ENCODE data around the gene SLC15A3. TPM values are rescaled to one million over a fixed set of nuclear protein-coding genes. Genes with fewer than 3 reads are reported as not detected.

SLC15A3 gene
- polyA plus RNA-seq, 3 donors, result 15.7 to 19.1 (median 17.5) TPM

DNA sequence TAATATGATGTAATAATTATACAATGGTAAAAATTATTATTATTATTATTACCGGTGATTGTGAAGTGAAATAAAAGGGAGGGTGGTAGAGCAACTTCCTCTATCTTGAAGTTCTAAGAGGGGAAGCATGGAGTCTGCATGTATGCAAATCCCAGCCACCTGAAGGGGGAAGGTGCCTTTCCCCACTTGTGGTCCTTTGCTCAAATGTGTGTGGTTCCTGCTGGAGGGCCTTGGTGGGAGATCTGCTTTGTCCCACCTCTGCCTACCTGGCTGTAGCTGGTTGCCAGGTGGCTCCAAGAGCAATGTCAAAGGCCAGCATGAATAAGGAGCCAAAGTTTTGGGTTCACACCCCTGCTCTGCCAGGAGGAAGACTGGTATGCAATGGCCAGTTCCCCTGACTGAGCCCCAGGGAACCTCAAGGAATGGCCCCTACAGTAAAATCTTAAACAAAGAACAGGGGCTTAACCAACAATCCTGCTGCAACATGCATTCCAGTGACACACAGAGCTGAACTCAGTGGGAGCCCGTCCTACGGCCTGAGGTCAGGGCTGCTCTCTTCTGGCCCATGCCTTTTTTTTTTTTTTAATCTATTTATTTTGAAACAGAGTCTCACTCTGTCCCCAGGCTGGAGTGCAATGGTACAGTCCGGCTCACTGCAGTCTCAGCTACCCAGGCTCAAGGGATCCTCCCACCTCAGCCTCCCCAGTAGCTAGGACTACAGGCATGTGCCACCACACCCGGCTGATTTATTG, 19.2 kb downstream of the SLC15A3 start:
- DNase-seq (ENCODE audit: low read depth in 3 of 3, low spot score in 2 of 3), result no peak

DNA sequence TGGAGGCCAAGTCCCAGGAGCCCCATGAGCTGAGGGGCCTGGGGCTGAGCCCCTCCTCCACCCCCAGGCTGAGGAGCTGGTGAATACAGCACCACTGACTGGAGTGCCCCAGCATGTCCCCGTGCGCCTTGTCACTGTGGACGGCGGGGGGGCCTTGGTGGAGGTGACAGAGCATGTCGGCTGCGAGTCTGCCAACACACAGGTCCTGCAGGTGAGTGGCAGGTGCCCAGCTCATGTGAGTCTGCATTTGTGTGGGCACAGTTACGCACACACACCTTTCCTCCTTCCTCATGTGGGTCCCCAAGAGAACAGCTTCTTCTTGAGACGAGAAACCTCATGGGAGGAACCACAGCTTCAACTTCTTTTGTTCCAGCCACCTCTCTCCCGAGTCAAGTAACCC, 20.1 kb downstream of the SLC15A3 start:
- no peak for DNase-seq (ENCODE audit: low read depth in 3 of 3, low spot score in 2 of 3)

DNA sequence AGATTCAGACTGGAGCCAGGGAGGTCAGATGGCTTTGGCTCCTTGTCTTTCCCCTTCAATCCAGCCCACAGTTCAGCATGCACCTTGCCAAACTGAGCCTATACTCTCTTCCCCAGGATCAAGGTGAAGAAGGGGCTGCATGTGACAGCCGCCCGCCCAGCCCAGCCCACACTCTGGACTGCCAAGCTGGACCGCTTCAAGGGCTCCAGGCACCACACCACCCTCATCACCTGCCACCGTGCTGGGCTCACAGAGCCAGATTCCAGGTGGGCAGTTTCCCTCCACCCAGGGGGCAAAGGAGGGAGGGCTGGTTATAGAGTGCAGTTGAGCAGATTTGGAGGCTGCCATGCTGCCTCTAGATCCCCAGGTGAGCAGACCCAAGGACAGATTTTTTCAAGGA, 21.6 kb downstream of the SLC15A3 start:
- DNase-seq (ENCODE audit: low read depth in 3 of 3, low spot score in 2 of 3), result no peak

DNA sequence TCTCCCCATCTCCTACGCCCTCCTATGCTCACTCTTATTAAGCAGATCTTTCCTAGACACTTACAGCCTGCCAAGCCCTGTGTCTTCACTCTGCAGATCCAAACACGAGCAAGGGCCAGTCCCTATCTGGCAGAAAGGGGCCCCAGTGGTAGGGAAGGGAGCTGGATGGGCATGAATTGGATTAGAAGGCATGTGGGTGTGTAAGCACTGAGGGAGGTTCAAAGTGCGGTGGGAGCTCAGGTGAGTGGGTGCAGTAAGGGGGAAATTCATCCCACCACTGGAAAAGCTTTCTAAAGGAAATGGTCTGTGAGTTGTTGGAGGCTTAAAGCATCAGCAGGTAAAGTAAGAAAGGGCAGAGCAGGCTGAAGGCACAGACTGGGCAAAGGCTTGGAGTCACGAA, 22.2 kb downstream of the SLC15A3 start:
- DNase-seq (ENCODE audit: low read depth in 3 of 3, low spot score in 2 of 3), result no peak

DNA sequence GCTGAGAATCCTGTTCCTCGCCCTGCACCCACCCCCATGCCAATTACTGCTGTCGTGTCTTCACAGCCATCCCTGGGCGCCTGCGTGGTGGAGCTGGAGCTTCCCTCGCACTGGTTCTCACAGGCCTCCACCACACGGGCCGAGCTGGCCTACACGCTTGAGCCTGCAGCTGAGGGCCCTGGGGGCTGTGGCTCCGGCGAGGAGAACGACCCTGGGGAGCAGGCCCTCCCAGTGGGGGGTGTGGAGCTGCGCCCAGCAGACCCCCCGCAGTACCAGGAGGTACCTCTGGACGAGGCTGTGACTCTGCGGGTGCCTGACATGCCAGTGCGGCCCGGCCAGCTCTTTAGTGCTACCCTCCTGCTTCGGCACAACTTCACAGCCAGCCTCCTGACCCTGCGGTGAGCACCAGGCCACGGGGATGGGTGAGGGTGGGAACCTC, 23.4 kb downstream of the SLC15A3 start:
- DNase-seq (ENCODE audit: low read depth in 3 of 3, low spot score in 2 of 3), result no peak

DNA sequence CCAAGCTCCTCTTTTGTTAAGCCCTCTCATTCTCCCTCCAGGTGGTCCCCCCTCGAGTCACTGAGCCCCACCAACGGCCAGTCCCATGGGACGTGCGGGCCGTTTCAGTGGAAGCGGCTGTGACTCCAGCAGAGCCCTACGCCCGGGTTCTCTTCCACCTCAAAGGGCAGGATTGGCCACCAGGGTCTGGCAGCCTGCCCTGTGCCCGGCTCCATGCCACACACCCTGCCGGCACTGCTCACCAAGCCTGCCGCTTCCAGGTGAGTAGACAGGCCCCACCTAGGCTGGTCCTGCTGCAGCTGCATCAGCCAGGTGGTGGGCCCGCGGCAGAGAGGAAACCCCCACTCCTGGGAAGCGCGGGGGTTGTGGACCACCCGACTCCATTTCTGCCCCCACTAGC, 24.4 kb downstream of the SLC15A3 start:
- DNase-seq (ENCODE audit: low read depth in 3 of 3, low spot score in 2 of 3), result no peak

DNA sequence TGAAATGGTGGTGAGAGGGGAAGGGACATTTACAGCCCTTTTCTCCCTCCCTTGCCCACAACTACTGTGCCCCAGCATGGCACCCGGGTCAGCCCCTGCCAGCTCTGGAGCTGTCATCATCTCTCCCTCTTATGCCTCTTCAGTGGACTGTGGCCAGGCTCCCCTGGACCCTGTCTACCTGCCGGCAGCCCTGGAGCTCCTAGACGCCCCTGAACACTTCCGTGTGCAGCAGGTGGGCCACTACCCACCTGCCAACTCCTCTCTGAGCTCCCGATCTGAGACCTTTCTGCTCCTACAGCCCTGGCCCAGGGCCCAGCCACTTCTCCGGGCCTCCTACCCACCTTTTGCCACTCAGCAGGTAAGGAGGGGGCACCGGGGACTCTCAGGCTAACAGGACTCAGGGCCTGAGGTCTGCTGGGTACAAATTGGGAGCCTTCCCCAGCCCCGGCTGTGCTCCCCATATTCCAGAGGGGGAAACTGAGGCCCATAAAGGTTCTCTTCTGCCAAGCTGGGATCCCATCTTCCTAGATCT, 24.8 kb downstream of the SLC15A3 start:
- no peak for DNase-seq (ENCODE audit: low read depth in 3 of 3, low spot score in 2 of 3)

DNA sequence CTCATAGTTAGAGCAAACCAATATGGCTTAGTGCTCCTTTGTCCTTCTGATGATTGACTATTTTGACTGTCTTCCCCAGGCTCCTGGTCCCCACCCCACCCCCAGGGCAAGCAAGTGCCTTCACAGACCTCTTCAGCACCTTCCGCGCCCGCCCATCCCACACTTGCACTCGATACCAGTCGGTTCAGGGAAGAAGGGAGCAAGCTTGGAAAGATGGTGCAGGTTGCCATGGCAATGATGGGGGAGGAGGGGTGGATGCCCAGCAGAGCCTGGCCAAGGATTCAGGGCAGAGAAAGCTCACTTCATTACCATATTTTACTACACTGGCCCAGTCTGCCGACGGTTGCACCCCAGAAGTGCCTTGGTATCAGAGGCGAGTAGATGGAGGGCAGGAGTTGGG, 25.5 kb downstream of the SLC15A3 start:
- no peak for DNase-seq (ENCODE audit: low read depth in 3 of 3, low spot score in 2 of 3)

DNA sequence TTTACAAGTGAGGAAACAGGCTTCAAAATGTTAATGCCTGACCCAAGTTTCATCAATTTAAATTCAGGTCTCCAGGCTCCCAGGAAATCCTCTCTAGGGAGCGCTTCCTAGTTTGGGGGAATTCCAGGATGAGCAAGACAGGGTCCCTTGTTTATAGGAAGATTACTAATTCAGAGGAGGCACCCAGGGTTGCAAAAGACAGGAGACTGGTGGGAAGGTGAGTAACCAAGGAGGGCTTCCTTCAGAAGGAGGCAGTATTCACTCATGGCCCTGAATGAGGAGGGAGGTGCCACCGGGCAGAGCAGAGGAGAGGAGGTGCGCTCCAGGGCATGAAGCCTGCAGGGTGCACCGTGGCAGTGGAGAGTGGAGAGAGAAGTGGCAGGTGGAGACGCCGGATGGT, 26.1 kb downstream of the SLC15A3 start:
- no peak for DNase-seq (ENCODE audit: low read depth in 3 of 3, low spot score in 2 of 3)

DNA sequence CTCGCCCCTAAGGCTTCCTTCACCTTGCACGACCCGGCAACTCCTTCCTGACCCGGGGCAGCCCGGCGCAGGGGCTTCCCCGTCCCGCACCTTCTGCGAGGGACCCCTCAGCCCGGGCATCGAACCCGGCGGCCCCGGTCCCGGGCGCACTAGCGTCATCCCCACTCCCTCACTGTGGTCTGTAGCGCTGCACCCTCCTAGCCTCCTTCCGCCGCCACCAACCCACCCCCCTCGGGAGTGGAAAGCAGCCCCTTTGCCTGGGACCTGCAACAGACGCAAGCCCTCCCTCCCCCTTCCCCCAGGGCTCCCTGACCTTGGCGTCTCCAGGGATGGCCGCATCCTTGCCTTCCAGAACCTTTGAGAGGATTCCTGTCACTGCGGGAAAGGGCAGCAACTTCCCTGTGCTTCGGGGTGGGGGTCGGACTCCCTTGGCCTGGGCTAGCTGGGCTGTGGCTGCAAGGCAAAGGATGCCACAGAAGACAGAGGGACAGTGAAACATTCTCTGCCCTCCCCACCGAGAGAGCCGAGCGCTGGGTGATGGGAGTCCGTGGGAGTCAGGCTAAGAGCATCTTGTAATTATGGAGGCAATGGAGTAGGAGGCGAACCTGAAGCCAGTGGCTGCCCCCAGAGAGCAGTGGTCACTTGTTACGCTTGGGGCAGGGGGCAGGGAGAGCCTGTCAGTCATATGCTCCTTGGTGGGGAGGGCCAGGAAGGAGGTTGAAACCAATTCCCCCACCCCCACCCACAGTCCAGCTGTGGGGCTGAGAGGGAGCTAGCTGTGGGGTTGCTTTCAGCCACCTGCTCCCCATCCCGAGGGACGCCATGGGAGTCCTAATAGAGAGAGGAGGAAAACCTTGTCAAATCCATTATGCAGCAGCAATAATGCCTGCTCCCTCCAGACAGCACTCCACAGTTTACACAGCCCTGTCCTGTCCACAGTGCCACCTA, 26.8 kb downstream of the SLC15A3 start:
- DNase-seq (ENCODE audit: low read depth in 3 of 3, low spot score in 2 of 3), result no peak

DNA sequence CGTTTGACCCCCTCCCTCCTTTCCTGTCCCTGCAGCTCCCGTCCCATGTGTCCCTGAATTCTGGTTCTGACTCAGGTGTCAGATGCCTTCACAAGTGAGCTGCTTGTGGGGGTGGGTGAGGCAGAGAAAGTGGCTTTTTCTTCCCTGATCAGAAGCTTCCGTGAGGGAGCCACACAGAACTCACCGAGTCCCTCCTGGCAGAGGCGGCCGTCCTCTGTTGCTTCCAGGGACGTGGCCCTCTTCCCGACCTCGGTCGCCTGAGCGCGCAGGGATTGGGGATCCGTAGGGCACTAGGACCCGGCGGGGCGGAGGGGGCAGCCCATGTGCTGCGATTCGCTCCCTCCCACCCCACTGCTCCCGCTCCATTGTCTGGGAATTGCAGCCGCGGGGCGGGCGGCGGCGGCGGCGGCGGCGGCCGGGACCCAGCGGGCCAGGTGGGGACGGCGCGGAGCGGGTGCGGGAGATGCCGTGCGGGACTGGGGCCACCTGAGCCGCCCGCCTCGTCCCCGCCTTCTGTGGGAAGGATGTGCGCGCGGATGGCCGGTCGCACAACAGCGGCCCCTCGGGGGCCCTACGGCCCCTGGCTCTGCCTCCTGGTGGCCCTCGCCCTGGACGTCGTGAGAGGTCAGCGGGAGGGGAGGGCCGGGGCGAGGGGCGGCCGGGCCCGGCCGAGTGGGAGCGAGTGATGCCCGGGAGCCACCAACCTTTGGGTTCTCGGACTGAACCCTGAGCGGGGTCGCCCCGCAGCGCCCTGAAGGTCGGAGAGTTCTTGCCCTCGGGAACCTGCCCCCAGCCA, 27.7 kb downstream of the SLC15A3 start, which contains the start of gene TMEM132A:
TMEM132A (plus strand) TSS at position 351 of the 796 bp plus-strand sequence; CDS start at position 525, 174 bp downstream.
- no peak for DNase-seq (ENCODE audit: low read depth in 3 of 3, low spot score in 2 of 3)

DNA sequence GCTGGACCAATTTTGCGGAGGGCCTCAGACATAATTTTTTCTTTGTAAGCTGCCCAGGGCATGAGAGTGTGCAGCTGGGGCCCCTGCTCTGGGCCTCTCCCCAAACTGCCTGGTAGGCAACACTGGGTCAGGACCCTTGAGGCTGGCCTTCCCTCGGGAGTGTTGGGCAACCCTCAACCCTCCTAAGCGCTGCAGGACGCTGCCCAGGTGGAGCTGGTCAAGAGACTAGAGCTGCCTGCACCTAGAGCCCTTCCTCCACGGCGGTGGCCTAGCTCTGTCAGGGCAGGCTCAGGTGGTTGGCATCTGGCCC, 28.2 kb downstream of the SLC15A3 start:
- no peak for DNase-seq (ENCODE audit: low read depth in 3 of 3, low spot score in 2 of 3)

DNA sequence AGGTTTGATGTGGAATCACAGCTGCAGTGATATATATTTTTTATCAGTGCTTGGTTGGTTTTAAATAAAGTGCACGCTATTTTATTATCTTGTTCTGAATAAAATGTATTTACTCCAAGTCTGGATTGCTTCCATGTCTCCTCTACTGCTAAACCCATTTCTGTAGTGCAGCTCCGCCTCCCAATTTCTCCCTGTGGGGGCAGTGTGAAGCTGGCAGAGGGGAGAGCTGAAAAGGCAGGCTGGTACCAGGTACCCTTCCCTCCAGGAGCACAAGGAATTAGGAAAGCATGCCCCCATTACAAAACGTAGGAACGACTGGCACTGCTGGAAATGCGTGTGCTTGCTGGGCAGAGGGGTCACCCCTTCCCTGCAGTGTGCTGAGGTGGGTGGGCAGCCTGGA, 28.6 kb downstream of the SLC15A3 start:
- DNase-seq (ENCODE audit: low read depth in 3 of 3, low spot score in 2 of 3), result no peak

DNA sequence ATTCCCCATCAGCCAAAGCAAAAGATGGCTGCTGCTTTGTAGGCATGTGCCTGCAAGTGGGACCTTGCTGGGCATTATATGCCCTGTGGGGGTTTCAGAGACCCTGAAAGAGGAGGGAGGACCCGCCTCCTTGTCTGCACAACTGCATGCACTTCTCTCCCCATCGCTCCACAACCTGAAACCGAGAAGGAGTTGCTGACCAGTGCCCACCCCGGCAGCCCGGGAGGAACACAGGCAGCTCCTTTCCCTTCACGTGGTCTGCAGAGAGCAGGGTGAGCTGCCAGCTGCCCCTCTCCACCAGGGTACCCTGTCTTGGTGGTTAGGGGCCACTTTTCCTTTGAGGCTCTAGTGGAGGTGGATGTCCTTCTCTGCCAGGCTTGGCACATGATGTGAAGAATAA, 29.1 kb downstream of the SLC15A3 start:
- DNase-seq (ENCODE audit: low read depth in 3 of 3, low spot score in 2 of 3), result no peak

DNA sequence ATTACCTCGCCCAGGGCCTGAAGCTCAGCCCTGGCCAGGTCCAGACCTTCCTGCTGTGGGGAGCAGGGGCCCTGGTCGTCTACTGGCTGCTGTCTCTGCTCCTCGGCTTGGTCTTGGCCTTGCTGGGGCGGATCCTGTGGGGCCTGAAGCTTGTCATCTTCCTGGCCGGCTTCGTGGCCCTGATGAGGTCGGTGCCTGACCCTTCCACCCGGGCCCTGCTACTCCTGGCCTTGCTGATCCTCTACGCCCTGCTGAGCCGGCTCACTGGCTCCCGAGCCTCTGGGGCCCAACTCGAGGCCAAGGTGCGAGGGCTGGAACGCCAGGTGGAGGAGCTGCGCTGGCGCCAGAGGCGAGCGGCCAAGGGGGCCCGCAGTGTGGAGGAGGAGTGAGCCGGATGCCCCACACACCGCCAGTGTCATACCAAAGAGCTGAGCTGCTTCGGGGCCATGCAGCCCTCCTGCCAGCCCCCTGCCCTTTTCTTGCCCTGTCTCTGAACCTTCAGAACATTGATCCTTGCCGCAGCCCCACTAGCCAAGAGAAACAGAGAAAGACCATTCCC, 30.1 kb downstream of the SLC15A3 start:
- no peak for DNase-seq (ENCODE audit: low read depth in 3 of 3, low spot score in 2 of 3)

DNA sequence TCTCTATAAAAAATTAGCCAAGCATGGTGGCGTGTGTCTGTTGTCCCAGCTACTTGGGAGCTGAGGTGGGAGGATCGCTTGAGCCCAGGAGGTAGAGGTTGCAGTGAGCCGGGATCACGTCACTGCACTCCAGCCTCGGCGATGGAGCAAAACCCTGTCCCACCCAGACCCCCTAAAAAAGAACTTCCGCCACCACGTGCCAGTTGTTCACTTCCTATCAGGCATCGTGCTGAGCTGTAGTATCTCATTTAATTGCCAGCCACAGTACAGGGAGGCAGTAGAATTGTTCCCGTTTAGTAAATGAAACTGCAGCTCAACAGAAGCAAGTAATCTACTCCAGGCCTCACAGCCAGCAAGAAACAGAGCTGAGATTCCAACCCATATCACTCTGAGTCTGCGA, 30.7 kb downstream of the SLC15A3 start:
- DNase-seq (ENCODE audit: low read depth in 3 of 3, low spot score in 2 of 3), result no peak

DNA sequence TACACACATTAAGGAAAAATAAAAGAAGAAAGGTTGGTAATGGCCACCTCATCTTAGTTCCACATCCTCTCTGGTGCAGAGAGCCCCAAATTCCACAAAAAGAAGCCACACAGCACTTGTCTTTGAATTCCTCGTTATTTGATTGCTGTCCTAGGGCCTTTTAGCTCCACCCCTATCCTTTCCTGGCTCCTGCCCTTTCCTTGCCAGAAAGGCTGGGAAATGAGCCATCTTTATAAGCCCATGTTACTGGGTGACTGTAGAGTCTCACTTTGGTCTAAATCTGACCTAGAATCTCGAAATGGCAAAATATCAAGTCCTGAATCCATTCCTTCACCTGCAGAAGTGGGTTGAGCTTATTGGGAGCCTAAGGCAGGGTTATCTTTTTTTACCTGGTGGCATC, 32.0 kb downstream of the SLC15A3 start:
- DNase-seq (ENCODE audit: low read depth in 3 of 3, low spot score in 2 of 3), result no peak

DNA sequence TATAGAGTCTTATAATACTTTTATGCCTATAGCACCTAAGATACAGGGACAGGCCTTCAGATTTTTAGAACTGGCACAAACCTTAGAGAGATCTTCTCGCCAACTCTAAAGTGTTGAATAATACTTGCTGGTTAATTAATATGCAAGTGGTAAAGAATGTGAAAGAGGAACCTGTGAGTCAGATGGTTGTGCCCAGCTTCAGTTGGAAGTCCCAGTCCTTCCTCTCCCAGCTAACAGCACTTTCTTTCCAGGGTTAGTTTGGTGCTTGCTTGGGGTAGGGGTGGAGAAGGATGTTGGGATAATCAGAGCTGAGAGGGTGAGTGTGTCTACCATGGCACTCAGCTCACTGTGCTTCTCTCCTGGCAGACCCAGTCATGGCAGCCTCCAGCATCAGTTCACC, 32.7 kb downstream of the SLC15A3 start:
- no peak for DNase-seq (ENCODE audit: low read depth in 3 of 3, low spot score in 2 of 3)

DNA sequence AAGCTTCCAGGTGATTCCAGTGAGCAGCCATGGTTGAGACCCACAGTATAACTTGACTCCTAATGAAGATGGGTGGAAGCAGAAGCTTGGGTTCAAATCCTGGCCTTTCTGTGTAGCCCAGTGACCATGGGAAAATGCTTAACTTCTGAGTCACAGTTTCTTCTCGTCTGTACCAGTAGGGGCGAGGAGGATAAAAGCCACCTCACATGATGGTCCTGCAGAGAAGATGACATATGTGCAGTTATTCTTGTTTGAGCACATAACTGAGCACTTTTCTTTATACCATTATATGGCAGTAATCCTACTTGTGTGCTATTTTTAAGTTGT, 33.1 kb downstream of the SLC15A3 start:
- DNase-seq (ENCODE audit: low read depth in 3 of 3, low spot score in 2 of 3), result no peak

DNA sequence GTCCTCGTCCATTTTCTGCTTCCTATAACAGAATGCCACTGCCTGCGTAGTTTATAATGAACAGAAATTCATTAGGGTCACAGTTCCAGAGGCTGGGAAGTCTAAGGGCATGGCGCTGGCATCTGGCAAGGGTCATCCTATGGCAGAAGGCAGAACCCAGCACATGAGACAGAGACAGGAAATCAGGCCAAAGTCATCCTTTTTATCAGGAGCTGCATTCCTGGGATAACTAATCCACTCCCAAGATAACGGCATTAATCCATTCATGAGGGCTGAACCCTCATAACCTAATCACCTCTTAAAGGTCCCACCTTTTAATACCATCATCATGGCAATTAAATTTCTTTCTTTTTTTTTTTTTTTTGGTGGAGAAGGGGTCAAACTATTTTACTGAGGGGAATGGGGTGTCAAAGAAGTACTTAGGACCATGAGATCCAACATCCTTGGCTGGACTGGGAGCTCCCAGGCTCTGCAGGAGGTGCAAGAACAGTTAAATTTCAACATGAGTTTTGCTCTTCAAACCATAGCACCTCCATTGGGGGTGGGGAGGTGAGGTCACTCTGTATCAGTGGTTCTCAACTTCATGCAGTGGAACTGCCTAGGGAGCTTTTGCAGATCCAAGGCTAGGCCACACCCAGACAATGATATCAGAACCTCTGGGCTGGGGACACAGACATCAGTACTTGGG, 33.6 kb downstream of the SLC15A3 start:
- DNase-seq (ENCODE audit: low read depth in 3 of 3, low spot score in 2 of 3), result no peak
